IMR-90 (cell line): Measurements from ENCODE around the gene VPS11. TPM values are rescaled to one million over a fixed set of nuclear protein-coding genes. Genes with fewer than 3 reads are reported as not detected.

Experiments
- ATAC-seq: fragments of 200-7000 bp; cut with Tn5 transposase; 2 replicates; pipeline ENCODE4 v1.9.1; 2020; ENCODE audit warnings: low read depth, mild to moderate bottlenecking, moderate library complexity
- BruUV-seq: library from RNA; stranded (reverse); fragments of 400-500 nt; replicated peaks from 2 replicates; lab custom pipeline; 2021; lab: Mats Ljungman, UMichigan
- CTCF ChIA-PET: fragments of 300-600 bp; formaldehyde crosslinking; extraction: SDS; loops from one replicate; lab custom pipeline; 2021; ENCODE audit warnings: antibody characterized with exemption; lab: Yijun Ruan, JAX
- POLR2A ChIA-PET: fragments of 300-600 bp; sonication (Branson Sonifier 250); formaldehyde crosslinking; loops from one replicate; lab custom pipeline; 2022; ENCODE audit warnings: antibody characterized with exemption; ENCODE audit not compliant: unreplicated experiment; lab: Charles Lee
- DNase-seq: peaks from one replicate; pipeline ENCODE4 v3.0.0; 2013
- H2AFZ ChIP-seq: replicated peaks from 2 replicates; pipeline ENCODE3; 2013; ENCODE audit warnings: low read length, mild to moderate bottlenecking; ENCODE audit not compliant: poor library complexity
- H2AK5ac ChIP-seq: 2 replicates; pipeline ENCODE4 v1.6.1; 2013; ENCODE audit warnings: low read depth, low read length, inconsistent platforms
- H2AK9ac ChIP-seq: replicated peaks from 2 replicates; pipeline ENCODE3; 2013; ENCODE audit warnings: mild to moderate bottlenecking, low read depth, low read length, moderate library complexity; ENCODE audit not compliant: poor library complexity
- H2BK120ac ChIP-seq: 2 replicates; pipeline ENCODE4 v1.6.1; 2013; ENCODE audit warnings: low read depth, low read length, inconsistent platforms
- H2BK15ac ChIP-seq: 3 replicates; pipeline ENCODE4 v1.6.1; 2013; ENCODE audit warnings: low read depth, low read length, inconsistent platforms
- H2BK20ac ChIP-seq: 2 replicates; pipeline ENCODE4 v1.6.1; 2013; ENCODE audit warnings: low read depth, mild to moderate bottlenecking, inconsistent platforms, low read length, moderate library complexity
- H2BK5ac ChIP-seq: 2 replicates; pipeline ENCODE4 v1.6.1; 2013; ENCODE audit warnings: mild to moderate bottlenecking, low read depth, low read length, inconsistent platforms; ENCODE audit not compliant: poor library complexity, severe bottlenecking
- H3K14ac ChIP-seq: replicated peaks from 2 replicates; pipeline ENCODE4 v1.6.1; 2013; ENCODE audit warnings: low read depth, low read length, inconsistent platforms
- H3K18ac ChIP-seq: 2 replicates; pipeline ENCODE4 v1.6.1; 2013; ENCODE audit warnings: low read depth, low read length, control low read depth
- H3K23ac ChIP-seq: 2 replicates; pipeline ENCODE4 v1.6.1; 2013; ENCODE audit warnings: low read depth, low read length, inconsistent platforms
- H3K27ac ChIP-seq: 2 replicates; pipeline ENCODE4 v1.5.1; 2013; ENCODE audit warnings: mild to moderate bottlenecking, control low read depth, low read length; ENCODE audit not compliant: insufficient read depth
- H3K27me3 ChIP-seq: 2 replicates; pipeline ENCODE4 v1.6.1; 2013; ENCODE audit warnings: low read length; ENCODE audit not compliant: control insufficient read depth, insufficient read depth
- H3K36me3 ChIP-seq: 2 replicates; pipeline ENCODE4 v1.6.1; 2013; ENCODE audit warnings: low read length, mixed read lengths; ENCODE audit not compliant: control insufficient read depth, insufficient read depth
- H3K4ac ChIP-seq: 2 replicates; pipeline ENCODE4 v1.6.1; 2013; ENCODE audit warnings: low read depth, low read length, inconsistent platforms
- H3K4me1 ChIP-seq: 2 replicates; pipeline ENCODE4 v1.6.1; 2013; ENCODE audit warnings: low read length, mixed read lengths; ENCODE audit not compliant: control insufficient read depth, insufficient read depth
- H3K4me2 ChIP-seq: 2 replicates; pipeline ENCODE4 v1.6.1; 2013; ENCODE audit warnings: low read depth, mild to moderate bottlenecking, control low read depth, low read length, moderate library complexity
- H3K4me3 ChIP-seq: 2 replicates; pipeline ENCODE4 v1.5.1; 2013; ENCODE audit warnings: low read depth, mild to moderate bottlenecking, control low read depth, low read length, moderate library complexity; ENCODE audit not compliant: insufficient read depth
- H3K56ac ChIP-seq: 2 replicates; pipeline ENCODE4 v1.6.1; 2013; ENCODE audit warnings: low read length, inconsistent platforms; ENCODE audit not compliant: insufficient read depth; ENCODE audit errors: extremely low read depth
- H3K79me1 ChIP-seq, 2 experiments: 2 replicates each; pipeline ENCODE4 v1.6.1; 2013; ENCODE audit warnings: low read length in 2 of 2, inconsistent platforms in 1 of 2, low read depth in 1 of 2
- H3K9ac ChIP-seq: 2 replicates; pipeline ENCODE4 v1.6.1; 2013; ENCODE audit warnings: low read depth, low read length, control low read depth
- H3K9me1 ChIP-seq: 2 replicates; pipeline ENCODE4 v1.6.1; 2013; ENCODE audit warnings: low read length, inconsistent platforms; ENCODE audit not compliant: insufficient read depth
- H3K9me3 ChIP-seq: 2 replicates; pipeline ENCODE4 v1.6.1; 2013; ENCODE audit warnings: low read length; ENCODE audit not compliant: control insufficient read depth, insufficient read depth
- H4K20me1 ChIP-seq: 2 replicates; pipeline ENCODE4 v1.6.1; 2013; ENCODE audit warnings: low read length, inconsistent platforms; ENCODE audit not compliant: insufficient read depth
- H4K5ac ChIP-seq: 2 replicates; pipeline ENCODE4 v1.6.1; 2013; ENCODE audit warnings: mild to moderate bottlenecking, low read depth, low read length, control low read depth
- H4K8ac ChIP-seq, 2 experiments: 2 replicates each; pipeline ENCODE4 v1.6.1; 2013; ENCODE audit warnings: low read depth in 2 of 2, low read length in 2 of 2, control low read depth in 1 of 2, inconsistent platforms in 1 of 2
- H4K91ac ChIP-seq: 2 replicates; pipeline ENCODE4 v1.6.1; 2013; ENCODE audit warnings: low read depth, low read length, inconsistent platforms; ENCODE audit not compliant: insufficient read depth
- BHLHE40 ChIP-seq: fragments of 150-350 bp; IDR thresholded peaks from 2 replicates; pipeline ENCODE4 v1.6.1; 2016; ENCODE audit warnings: mild to moderate bottlenecking, low read depth, low read length
- CEBPB ChIP-seq: IDR thresholded peaks from 2 replicates; pipeline ENCODE4 v1.6.1; 2012; ENCODE audit warnings: low read depth, low read length, improper control_type of control experiment
- CHD1 ChIP-seq: IDR thresholded peaks from 2 replicates; pipeline ENCODE4 v1.6.1; 2012; ENCODE audit warnings: low read depth, low read length, improper control_type of control experiment
- CTCF ChIP-seq: conservative IDR thresholded peaks from 2 replicates; pipeline ENCODE4 v1.5.1; 2012; ENCODE audit warnings: mild to moderate bottlenecking, low read depth, low read length, improper control_type of control experiment
- ELK1 ChIP-seq: fragments of 150-350 bp; IDR thresholded peaks from 2 replicates; pipeline ENCODE4 v1.6.1; 2016; ENCODE audit warnings: low read depth, mild to moderate bottlenecking, low read length, moderate library complexity, borderline replicate concordance
- FOS ChIP-seq: fragments of 150-350 bp; IDR thresholded peaks from 2 replicates; pipeline ENCODE4 v1.6.1; 2016; ENCODE audit warnings: low read depth, low read length
- MAFK ChIP-seq: IDR thresholded peaks from 2 replicates; pipeline ENCODE4 v1.6.1; 2012; ENCODE audit warnings: low read depth, low read length, improper control_type of control experiment
- MAZ ChIP-seq: IDR thresholded peaks from 2 replicates; pipeline ENCODE4 v1.6.1; 2012; ENCODE audit warnings: low read depth, mild to moderate bottlenecking, low read length, improper control_type of control experiment, moderate library complexity, borderline replicate concordance
- MXI1 ChIP-seq: IDR thresholded peaks from 2 replicates; pipeline ENCODE4 v1.6.1; 2012; ENCODE audit warnings: low read depth, mild to moderate bottlenecking, low read length, moderate library complexity, borderline replicate concordance
- NFE2L2 ChIP-seq: fragments of 150-350 bp; IDR thresholded peaks from 2 replicates; pipeline ENCODE4 v1.6.1; 2016; ENCODE audit warnings: low read depth, mild to moderate bottlenecking, low read length
- POLR2A ChIP-seq: IDR thresholded peaks from 2 replicates; pipeline ENCODE4 v1.6.1; 2012; ENCODE audit warnings: mild to moderate bottlenecking, low read depth, low read length
- RAD21 ChIP-seq: IDR thresholded peaks from 2 replicates; pipeline ENCODE4 v1.6.1; 2012; ENCODE audit warnings: low read length, improper control_type of control experiment
- RCOR1 ChIP-seq: IDR thresholded peaks from 2 replicates; pipeline ENCODE4 v1.6.1; 2012; ENCODE audit warnings: mild to moderate bottlenecking, low read length, improper control_type of control experiment; ENCODE audit not compliant: insufficient replicate concordance
- RFX5 ChIP-seq: IDR thresholded peaks from 2 replicates; pipeline ENCODE4 v1.8.0; 2012; ENCODE audit warnings: low read depth, mild to moderate bottlenecking, low read length, moderate library complexity
- SMC3 ChIP-seq: fragments of 150-350 bp; IDR thresholded peaks from 2 replicates; pipeline ENCODE4 v1.6.1; 2016; ENCODE audit warnings: low read depth, mild to moderate bottlenecking, antibody characterized with exemption, low read length, moderate library complexity
- WGBS, 2 experiments: methylation state at CpG; one replicate each; pipeline versions ENCODE4 v1.1.5 to v1.1.7; 2013; ENCODE audit warnings: missing lambda C conversion rate in 2 of 2; ENCODE audit not compliant: insufficient read length in 1 of 2; ENCODE audit errors: extremely low coverage in 2 of 2; 5-methylcytosine and 5-hydroxymethylcytosine counted together
- dilution Hi-C: fragments of 300-500 bp; cut with HindIII; formaldehyde crosslinking; loops from one replicate; pipeline ENCODE4 v1.14.3; 2018; ENCODE audit warnings: low sequenced_read_pairs; ENCODE audit not compliant: unreplicated experiment
- in situ Hi-C: fragments of 300-500 bp; cut with MboI; formaldehyde crosslinking; loops from 3 replicates; pipeline ENCODE4 v1.14.3; 2019; ENCODE audit warnings: low sequenced_read_pairs, inconsistent platforms, mixed read lengths
- intact Hi-C: fragments of 100-400 bp; cut with micrococcal nuclease; formaldehyde crosslinking; loops from 2 replicates; pipeline ENCODE4 v1.10.0; 2022
- polyA plus RNA-seq, 3 experiments: library from polyadenylated mRNA; depleted of rRNA; stranded (reverse); fragments of >200 nt; gene quantifications; 2 replicates each; pipeline ENCODE4 v1.2.3, GENCODE V29; 2012; ENCODE audit warnings: low replicate concordance in 1 of 3
- total RNA-seq: library from RNA; depleted of rRNA; stranded (reverse); fragments of >200 nt; gene quantifications from 2 replicates; pipeline ENCODE4 v1.2.3, GENCODE V29; 2012
- TF ChIP-seq, protein P1 (sequence below): fragments of 150-350 bp; IDR thresholded peaks from 2 replicates; pipeline ENCODE4 v1.6.1; 2017; ENCODE audit warnings: mild to moderate bottlenecking, antibody characterized with exemption, low read length, low read depth

VPS11 gene
- total and polyA plus RNA-seq, 2 of the 4 experiments (the other 2 are of a cell fraction) = 19.7 to 30.5 TPM

DNA sequence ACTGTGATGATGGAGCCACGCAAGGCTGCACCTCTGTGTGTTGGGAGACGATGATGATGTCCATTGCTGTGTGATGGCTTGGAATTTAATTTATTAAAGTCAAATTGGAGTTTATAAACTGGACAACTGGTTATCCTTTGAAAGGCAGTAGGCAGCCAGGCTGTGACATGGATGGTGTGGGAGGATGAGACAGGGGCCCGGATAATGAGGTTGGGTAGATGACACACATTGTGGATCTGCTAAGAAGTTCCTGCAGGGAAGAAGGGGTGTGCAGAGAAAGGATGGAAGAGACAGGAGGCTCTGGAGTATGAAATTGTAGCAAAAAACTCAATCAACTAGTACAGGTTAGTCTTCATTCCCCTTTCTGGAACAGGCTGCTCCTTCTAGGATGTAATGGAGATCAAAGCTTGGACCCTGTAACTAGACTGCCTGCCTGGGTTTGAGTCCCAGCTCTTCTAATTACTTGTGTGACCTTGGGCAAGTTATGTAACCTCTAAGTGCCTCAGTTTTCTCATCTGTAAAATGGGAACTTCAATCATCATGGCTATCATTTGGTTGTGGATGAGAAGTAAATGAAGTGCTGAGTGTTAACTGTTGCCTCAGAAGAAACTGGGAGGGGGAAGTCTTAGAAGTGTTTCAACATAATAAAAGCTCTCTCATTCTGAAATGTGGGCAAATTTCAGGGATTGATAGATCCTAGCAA, 49.5 kb downstream of the VPS11 start:
- Histone ChIP-seq H2BK120ac (no peak overlapping the region), H3K27ac (no peak overlapping the region), H4K5ac (no peak overlapping the region), H3K23ac (no peak overlapping the region), H2AK9ac (no peak overlapping the region), H3K4me1 (peaks cover under 1% of the 10 kb centered on the region; the same call in 1 of the 2 replicates), H4K91ac (no peak overlapping the region), H3K18ac (no peak overlapping the region), H2BK20ac (no peak overlapping the region), H3K9me1 (peaks cover 4% of the 10 kb centered on the region; the same call in 1 of the 2 replicates), H4K8ac (no peak overlapping the region), H3K36me3 (peaks cover 24% of the 10 kb centered on the region), H2AFZ (no peak overlapping the region), H3K14ac (no peak overlapping the region), H3K79me1 (peaks cover 4 to 14% of the 10 kb centered on the region in 2 experiments; a peak in 3 of 4 replicates), H3K27me3 (no peaks in the 10 kb centered on the region), H3K4me2 (no peak overlapping the region), H2BK15ac (no peak overlapping the region), H3K4me3 (no peak overlapping the region), H3K9ac (no peak overlapping the region), H3K4ac (no peak overlapping the region), H3K56ac (no peak overlapping the region), H4K20me1 (no peaks in the 10 kb centered on the region), H3K9me3 (no peaks in the 10 kb centered on the region), H2AK5ac (no peak overlapping the region), H2BK5ac (no peak overlapping the region)
- in situ Hi-C loops (no loop called here), intact Hi-C loops (no loop called here), dilution Hi-C loops (no loop called here)
- BruUV-seq = no TSS peak
- DNase-seq = no peak
- ChIA-PET POLR2A (no interaction called here), CTCF (no interaction called here)
- no CpG with 5 or more reads among the region's 3 CpGs for WGBS, 2 experiments
- no peak for ATAC-seq
- TF ChIP-seq, protein P1, sequence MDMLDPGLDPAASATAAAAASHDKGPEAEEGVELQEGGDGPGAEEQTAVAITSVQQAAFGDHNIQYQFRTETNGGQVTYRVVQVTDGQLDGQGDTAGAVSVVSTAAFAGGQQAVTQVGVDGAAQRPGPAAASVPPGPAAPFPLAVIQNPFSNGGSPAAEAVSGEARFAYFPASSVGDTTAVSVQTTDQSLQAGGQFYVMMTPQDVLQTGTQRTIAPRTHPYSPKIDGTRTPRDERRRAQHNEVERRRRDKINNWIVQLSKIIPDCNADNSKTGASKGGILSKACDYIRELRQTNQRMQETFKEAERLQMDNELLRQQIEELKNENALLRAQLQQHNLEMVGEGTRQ = no peak
- TF ChIP-seq RAD21 = no peak
- TF ChIP-seq NFE2L2 = no peak
- no peak for TF ChIP-seq POLR2A
- TF ChIP-seq BHLHE40 = no peak
- TF ChIP-seq MXI1 = no peak
- no peak for TF ChIP-seq CEBPB
- no peak for TF ChIP-seq ELK1
- no peak for TF ChIP-seq CHD1
- TF ChIP-seq SMC3 = no peak
- TF ChIP-seq CTCF = no peak
- no peak for TF ChIP-seq RFX5
- no peak for TF ChIP-seq RCOR1
- TF ChIP-seq FOS = no peak
- no peak for TF ChIP-seq MAZ
- TF ChIP-seq MAFK = no peak
